Stimulated activated CD4-positive, alpha-beta T cell treated with anti-CD3 and anti-CD28 coated beads, TNF-alpha, amount 100 ng/mL, for 1 hour (primary cell): ENCODE results near the gene STX1A.
A peak's percentile ranks its signal among the peaks of the same experiment; 100 is the strongest.
"Not testable (repeated sequence)": the region's sequence is repeated elsewhere in the genome, so short reads cannot be mapped to it uniquely, and the experiment has no call there.

Experiments
- DNase-seq, 3 donors: peaks; one replicate each; pipeline ENCODE4 v3.0.0-alpha.2; 2020; ENCODE audit warnings: low read depth in 3 of 3, low spot score in 1 of 3

STX1A gene

GRCh38 chr7:73683788-73684693 lies 35.4 kb downstream of the STX1A start:
- no peak for DNase-seq

- peak; percentile 88 to 96 (median 91) for DNase-seq
These were observed 36.2 kb downstream of the STX1A start, which contains the start of the genes BUD23 and DNAJC30 for GRCh38 chr7:73683056-73683787. Gene BUD23 (plus strand): TSS chr7:73683597. CDS start chr7:73683626, 29 bp downstream. Gene DNAJC30 (minus strand): TSS chr7:73683453. CDS start chr7:73683423, 30 bp downstream.

GRCh38 chr7:73682745-73683055 lies 36.8 kb downstream of the STX1A start:
- no peak for DNase-seq

DNA sequence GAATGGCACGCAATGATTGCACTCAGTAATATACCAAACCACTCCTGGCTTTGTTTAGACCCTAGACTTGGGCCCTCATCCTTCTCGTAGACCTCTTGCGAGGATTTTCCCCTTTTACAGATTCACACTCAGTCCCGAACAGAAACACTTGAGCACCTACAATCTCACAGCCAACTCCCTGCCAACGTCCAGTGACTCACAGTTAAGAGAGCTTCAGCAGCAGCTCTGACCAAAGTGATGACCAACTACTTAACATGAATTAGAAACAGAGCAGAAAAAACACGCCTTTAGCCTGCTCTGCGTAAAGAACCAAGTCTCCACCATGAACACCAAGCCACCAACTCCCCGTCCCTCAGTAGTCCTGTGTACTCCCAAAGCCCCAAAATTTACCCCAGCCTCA lies 38.4 kb downstream of the STX1A start:
- no peak for DNase-seq

DNA sequence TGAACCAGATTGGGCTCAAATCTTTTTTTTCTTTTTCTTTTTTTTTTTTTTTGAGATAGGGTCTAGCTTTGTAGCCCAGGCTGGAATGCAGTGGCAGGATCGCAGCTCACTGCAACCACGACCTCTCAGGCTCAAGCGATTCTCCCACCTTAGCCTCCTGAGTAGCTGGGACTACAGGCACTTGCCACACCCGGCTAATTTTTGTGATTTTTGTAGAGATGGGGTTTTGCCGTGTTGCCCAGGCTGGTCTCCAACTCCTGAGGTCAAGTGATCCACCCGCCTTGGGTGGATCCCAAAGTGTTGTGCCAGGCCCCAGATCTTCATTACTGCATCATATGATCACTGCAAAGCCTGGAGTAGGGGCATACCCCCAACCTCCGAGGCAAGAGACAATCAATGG lies 39.0 kb downstream of the STX1A start:
- no peak for DNase-seq

DNA sequence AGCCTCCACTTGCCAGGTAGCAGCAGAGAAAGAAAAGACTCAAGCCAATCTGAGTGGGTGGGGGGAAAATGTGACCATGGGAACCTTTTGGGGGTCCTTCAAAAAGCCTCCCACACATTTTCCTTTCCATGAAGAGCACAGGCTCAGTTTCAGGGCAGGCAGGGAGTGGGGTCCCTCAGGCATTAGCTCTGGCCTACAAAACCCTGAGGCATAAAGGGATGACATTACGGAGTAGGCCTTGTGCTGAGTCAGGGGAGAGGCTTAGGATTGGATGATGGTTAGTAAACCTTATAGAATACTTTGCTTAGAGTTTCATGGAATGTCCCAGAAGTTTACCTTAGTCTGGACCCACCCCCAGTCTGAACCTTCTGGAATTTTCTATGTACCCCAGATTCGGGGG lies 39.8 kb downstream of the STX1A start:
- DNase-seq: no peak

GRCh38 chr7:73678862-73679261 lies 40.6 kb downstream of the STX1A start:
- DNase-seq: no peak

DNA sequence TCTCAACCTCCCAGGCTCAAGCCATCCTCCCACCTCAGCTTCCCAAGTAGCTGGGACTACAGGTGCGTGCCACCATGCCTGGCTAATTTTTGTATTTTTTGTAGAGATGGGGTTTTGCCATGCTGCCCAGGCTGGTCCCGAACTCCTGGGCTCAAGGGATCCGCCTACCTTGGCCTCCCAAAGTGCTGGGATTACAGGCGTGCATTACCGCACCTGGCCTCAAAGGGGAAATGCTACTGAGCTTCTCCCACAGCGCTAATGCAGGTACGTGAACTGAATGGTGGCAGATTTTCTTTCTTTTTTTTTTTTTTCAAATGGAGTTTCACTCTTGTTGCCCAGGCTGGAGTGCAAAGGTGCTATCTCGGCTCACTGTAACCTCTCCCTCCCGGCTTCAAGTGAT lies 43.4 kb downstream of the STX1A start:
- not testable (repeated sequence) for DNase-seq

- no peak for DNase-seq
These were observed 44.9 kb downstream of the STX1A start for GRCh38 chr7:73674468-73675124.

GRCh38 chr7:73671857-73672445 lies 47.5 kb downstream of the STX1A start:
- DNase-seq: no peak

GRCh38 chr7:73671322-73671661 lies 48.2 kb downstream of the STX1A start:
- DNase-seq: no peak

- no peak for DNase-seq
These were observed 49.5 kb downstream of the STX1A start for GRCh38 chr7:73669858-73670385.

DNA sequence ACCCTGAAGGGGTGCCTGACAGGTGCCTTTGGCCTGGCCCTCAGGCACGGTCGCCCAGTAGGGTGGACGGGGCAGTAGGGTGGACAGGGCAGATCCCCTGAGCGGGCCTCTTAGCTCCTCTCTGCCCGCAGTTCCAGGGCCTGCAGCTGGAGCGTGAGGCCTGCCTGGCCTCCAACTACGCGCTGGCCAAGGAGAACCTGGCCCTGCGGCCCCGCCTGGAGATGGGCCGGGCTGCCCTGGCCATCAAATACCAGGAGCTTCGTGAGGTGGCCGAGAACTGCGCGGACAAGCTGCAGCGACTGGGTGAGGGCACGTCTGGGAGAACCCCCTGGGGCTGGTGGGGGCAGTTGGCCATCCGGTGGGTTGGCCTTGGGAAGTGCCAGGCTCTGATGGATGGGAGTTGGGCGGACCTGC lies 50.2 kb downstream of the STX1A start:
- no peak for DNase-seq

DNA sequence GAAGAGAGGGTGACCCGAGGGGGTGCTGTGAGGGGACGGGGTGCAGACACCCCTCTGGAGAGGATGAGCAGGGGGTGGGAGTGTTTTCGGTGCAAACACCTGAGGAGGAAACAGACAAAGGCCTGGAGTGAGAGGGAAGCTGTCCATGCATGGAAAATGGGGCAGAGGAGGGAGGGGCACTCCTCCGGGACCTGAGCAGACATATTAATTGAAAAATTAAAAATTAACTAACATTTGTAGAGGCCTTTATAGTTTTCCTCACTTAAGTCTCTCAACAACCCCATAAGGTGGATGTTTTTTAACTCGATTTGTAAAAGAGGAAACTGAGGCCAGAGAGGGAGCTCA lies 50.6 kb downstream of the STX1A start:
- DNase-seq: no peak

DNA sequence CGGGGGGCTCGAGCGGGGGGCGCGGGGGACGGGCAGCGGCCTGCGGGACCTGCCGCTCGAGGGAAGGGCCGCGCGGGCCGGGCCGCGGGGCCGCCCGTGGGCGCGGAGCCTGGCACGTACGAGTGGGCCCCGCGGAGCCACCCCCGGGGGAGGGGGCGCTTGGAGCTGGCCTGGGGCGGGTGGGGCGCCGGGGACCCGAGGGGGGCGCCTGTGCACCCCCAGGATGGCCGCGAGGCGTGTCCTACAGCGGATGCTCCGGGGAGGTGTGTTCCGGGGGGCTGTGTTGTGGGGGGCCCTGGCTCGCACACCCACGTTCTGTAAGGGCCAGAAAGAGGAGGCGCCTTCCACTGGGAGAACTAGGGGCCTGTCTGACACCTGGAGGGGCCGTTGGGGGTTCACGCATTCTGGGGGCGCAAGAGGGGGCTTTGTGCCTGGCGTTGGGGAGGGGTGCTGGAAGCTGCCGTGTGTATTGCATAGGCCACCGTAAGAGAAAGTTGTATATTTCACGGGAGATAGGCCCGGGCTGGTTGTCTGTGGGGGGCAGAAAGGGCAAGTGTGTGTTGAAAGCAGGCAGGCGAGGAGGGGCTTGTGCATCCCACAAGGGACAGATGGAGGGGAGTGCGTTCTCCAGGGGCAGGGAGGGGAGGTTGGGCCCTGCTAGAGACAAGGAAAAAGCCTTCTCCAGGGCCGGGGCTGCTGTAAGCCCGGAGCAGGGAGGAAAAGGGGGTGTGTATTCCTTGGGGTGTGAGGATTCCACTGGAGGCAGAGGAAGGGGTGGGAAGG lies 51.2 kb downstream of the STX1A start:
- no peak for DNase-seq

DNA sequence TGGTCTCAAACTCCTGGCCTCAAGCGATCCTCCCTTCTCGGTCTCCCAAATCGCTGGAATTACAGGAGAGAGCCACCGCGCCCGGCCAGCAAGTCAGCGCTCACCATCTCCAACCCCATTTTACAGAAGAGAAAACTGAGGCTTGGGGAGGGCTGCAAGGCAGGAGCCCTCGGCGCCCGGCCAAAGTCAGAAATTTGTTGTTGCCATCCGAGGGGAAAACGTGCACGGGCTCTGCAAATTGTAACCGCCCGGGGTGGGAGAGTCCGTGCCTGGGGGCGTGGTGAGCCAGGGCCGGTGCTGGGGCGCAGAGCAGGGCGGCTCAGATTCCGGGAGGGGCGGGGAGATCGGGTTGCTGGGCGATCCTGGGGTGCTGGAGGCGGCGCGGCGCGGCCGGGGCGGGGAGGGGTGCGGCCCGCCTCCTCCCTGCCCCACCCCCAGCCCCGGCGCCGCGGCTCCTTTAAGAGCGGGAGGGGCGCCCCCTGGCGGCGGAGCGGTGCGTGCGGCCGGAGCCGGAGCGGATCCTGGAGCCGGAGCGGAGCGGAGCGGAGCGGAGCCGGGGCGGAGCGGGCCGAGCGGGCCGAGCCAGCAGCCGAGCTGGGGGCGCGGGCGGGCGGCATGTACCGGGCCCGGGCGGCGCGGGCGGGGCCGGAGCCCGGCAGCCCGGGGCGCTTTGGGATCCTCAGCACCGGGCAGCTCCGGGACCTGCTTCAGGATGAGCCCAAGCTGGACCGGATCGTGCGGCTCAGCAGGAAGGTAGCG lies 51.9 kb downstream of the STX1A start, which contains the start of gene VPS37D:
Gene VPS37D, plus strand, starts transcription at position 488 of the 759 bp plus-strand sequence. Its CDS starts 128 bp downstream, at position 616.
- DNase-seq: peak; percentile 82 to 95 (median 93)

- DNase-seq: no peak
These were observed 56.4 kb downstream of the STX1A start for GRCh38 chr7:73663033-73663432.

DNA sequence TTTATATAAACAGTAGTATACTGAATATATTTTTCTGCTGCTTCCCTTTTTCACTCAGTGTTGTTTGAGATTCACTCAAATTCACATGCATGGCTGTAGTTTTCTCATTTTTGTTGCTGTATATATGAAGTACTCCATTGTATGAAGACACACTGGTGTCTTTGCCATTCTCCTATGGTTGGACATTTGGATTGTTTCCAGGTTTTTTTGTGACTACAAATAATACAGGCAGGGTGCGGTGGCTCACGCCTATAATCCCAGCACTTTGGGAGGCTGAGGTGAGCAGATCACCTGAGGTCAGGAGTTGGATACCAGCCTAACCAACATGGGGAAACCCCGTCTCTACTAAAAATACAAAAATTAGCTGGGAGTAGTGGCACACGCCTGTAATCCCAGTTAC lies 58.9 kb downstream of the STX1A start:
- not testable (repeated sequence) for DNase-seq

- no peak for DNase-seq
These were observed 59.5 kb downstream of the STX1A start for GRCh38 chr7:73659983-73660382.

GRCh38 chr7:73655309-73655708 lies 64.2 kb downstream of the STX1A start:
- not testable (repeated sequence) for DNase-seq
